ENCODE results near the gene PLEKHG1.

PLEKHG1 gene

GRCh38 chr6:150640556-150641209 is 41.0 kb downstream of the PLEKHG1 start:
- DNase-seq (ENCODE audit: low read depth) = no peak

GRCh38 chr6:150641398-150642139 is 41.9 kb downstream of the PLEKHG1 start:
- no peak for DNase-seq (ENCODE audit: low read depth)

- no peak for DNase-seq (ENCODE audit: low read depth)
Measured at GRCh38 chr6:150646228-150646627, 46.5 kb downstream of the PLEKHG1 start.

GRCh38 chr6:150647051-150647450 is 47.4 kb downstream of the PLEKHG1 start:
- DNase-seq (ENCODE audit: low read depth) = no peak

All from activated T-helper 9 cell treated with anti-CD3 and anti-CD28 coated beads, Interleukin-2, amount 50 U/mL, for 16 hours (primary cell).